Measurements from ENCODE around the gene XYLT1.

Gene XYLT1

DNA sequence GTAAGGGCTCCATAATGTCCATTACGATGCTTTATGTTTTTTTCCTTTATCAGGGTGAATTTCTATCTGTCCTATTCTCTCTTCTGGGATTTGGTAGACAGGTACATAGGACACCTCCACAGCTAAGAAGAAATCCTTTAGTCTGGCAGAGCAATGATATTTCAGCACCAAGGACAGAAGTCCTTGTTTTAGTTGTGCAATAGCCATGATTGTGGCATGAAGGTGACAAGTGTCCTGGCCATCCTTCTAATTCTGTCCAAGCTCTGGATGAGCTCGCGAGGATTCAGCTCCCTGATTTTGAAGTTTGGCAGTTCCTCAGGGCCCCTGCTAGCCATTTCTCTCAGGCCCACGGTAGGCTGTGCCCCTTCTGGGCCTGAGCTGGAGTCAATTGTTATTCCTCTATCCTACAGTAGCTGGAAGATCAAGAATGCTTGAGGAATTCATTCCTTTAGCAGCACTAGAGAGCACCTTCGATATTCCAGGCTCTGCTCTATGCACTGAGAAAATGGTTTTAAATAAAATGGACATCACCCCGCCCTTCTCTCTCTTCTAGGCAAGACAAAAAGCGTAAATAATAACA is 320.8 kb downstream of the XYLT1 start:
- no peak for DNase-seq (ENCODE audit: low read depth, low spot score)

DNA sequence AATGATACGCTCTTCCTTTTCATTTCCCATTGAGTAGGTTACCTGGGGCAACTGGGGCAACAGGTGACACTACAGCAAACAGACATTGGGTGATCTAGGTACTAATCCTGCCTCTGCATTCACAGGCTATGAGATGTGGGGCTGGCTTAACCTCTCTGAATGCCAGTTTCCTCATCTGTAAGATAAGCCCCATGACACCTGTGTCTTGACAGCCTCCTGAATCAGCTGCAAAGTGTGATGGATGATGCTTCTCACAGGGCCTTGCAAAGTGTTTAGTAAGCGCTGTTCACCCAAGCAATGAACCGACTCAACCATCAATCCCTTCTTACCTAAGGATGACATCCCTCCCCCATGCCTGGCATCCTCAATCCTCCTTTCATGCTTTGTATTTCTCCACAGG is 322.8 kb downstream of the XYLT1 start:
- no peak for DNase-seq (ENCODE audit: low read depth, low spot score)

DNA sequence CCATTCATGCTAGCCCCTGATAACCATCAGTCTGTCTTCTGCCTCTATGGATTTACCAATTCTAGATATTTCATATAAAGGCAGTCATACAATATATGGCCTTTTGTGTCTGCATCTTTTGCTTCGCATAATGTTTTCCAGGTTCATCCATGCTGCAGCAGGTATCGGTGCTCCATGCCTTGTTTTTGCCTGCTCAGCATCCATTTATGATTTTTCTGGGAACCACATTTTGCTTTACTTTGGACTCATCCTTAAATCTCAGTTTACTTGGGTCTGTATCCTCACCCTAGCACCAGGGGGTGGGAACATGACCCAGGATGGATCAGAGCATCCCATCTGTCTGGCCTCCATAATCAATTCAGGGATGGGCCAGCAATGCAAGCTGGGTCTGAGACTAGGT is 325.7 kb downstream of the XYLT1 start:
- DNase-seq (ENCODE audit: low read depth, low spot score), result no peak

DNA sequence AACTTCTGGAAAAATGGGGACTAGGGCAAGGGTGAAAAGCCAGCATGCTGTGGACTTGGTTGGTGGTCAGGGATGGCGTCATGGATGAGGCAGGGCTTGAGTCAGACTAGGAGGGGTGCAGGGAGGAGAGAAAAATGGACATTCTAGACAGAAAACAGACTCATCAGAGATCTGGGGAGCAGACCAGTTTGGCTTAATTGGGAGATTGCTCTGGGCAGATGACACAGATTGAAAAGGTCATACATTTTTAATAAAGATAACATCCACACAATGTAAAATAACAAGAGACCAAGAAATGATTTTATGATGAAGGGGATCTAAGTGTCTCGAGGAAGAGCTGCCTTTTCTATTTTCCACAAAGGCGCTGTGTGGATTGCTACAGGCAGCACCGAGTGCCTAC is 326.3 kb downstream of the XYLT1 start:
- no peak for DNase-seq (ENCODE audit: low read depth, low spot score)

DNA sequence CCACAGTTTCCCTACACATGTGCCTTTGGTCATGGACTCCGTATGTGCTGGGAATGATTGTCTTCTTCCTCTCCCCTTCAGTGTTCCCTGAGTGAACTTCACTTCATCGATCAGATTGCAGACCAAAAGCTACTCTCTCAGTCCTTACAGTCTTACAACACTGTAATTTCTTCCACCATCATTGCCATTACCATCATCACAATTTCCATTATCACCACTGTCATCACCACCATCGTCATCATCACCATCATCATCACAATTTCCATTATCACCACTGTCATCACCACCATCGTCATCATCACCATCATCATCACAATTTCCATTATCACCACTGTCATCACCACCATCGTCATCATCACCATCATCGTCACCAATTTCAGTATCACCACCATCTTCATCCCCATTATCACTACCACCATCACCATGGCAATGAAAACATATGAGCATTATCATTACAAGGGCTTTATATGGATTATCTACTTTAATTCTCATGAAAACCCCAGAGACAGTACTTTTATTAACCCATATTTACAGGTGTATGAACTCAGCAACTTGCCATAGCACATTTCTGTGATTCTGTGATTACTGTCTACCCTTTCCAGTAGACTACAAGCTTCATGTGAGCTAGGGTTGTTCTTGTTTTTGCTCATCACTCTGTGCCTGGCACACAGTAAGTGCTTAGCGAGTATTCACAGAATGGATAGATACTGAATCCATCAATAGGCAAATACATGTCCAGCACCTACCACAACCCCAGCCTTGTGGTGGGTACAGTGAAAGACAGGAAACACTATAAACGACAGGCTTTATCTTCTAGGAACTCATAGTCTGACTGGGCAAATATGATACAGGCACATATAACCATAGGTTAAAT is 327.0 kb downstream of the XYLT1 start:
- no peak for DNase-seq (ENCODE audit: low read depth, low spot score)

DNA sequence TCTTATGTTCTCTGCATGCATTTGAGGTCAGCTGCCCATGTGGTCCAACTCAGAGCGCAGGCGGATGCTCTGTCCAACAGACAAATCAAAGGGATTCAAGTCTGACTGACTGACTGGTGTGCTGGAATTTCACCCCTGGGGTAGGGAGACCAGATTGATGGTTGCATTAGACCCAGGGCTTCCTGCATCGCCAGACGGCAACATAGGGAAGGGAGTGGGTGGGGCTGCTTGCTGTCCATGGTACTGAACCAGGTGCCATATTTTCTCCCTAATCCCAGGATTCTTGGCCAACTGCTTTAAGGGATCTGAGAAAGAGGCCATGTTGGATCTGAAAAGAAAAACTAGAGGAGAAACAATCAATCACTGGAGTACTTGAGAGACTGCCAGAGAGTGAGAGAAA is 332.0 kb downstream of the XYLT1 start:
- DNase-seq (ENCODE audit: low read depth, low spot score), result no peak

DNA sequence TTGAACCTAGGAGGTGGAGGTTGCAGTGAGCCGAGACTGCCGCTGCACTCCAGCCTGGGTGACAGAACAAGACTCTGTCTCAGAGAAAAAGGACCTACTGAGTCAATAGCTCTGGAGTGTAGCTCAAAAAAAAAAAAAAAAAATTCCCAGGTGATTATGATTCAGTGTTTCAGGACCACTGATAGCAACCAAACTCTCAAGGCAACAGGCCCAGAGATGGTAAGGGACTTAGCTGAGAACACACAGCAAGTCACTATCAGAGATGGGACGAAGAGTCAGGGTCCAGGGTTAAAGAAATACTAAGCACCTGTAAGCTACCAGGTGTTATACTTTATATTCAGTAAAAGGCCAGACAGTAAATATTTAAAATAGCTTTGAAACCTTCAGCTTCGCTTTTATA is 335.3 kb downstream of the XYLT1 start:
- DNase-seq (ENCODE audit: low read depth, low spot score), result no peak

DNA sequence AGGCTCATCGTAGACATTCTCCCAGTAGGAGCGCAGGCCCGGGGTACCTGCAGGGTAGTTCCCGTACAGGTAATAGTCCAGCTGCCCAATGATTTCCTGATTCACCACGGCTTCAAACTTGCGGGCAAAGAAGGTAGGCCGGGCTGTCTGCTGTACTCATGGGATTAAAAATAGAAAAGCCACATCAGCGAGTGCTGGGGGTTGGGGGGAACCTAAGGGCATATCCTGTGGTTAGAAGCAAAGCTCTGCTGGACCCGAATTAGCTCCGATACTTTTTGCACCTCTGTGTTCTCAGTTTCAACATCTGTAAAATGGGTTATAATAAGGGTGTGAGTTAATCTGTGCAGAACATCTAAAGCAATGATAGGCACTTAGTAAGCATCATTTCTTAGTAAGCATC is 336.2 kb downstream of the XYLT1 start:
- no peak for DNase-seq (ENCODE audit: low read depth, low spot score)

DNA sequence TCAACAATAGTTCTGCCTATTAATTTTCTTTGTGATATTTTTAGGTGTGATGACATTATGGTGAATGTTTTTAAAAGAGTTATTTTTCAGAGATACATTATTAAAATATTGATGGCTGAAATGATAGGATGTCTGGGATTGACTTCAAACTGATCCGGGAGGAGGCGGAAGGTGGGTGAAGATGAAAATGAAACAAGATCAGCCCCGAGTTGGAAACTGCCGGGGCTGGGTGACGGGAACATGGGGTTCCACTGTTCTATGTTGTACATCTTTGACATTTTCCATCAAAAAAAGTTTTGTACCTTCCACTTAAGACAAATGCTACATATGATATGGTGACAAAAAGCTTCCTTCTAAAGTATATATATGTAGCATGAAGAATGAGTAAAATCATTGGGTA is 336.9 kb downstream of the XYLT1 start:
- no peak for DNase-seq (ENCODE audit: low read depth, low spot score)

DNA sequence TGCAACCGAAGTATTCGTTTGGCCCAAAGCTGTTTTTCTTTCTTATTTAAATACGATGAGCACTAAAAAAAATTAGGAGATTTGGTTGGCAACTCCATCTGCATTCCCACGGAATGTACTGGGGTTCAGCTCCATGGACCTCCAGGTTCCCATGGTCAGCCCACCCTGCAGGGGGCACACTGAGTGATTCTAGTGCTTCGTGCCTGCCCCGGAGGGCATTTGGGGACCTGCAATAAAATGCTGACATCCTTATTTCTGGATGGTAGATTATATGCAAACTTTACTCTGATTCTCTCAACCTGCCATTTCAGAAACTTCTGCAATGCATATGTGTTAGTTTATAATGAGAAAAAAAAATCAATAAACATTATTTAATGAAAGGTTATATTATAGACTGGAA is 339.4 kb downstream of the XYLT1 start:
- no peak for DNase-seq (ENCODE audit: low read depth, low spot score)

DNA sequence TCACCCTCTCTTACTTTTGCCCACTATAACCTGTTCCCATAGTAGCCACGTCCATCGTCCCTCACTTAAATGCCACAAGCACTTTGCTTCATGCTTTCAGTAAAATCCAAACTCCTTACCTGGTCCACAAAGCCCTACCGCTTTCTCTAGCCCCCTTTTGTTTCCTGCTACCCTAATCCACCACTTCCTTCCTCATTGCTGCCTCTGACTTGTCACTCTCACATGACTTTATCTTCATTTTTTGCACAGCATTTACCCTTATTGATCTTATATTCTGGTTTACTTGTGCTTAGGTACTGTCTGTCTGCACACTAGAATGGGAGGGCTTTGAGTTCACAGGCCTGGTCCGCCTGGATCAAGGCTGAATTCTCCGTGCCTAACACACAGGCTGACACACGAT is 340.0 kb downstream of the XYLT1 start:
- no peak for DNase-seq (ENCODE audit: low read depth, low spot score)

DNA sequence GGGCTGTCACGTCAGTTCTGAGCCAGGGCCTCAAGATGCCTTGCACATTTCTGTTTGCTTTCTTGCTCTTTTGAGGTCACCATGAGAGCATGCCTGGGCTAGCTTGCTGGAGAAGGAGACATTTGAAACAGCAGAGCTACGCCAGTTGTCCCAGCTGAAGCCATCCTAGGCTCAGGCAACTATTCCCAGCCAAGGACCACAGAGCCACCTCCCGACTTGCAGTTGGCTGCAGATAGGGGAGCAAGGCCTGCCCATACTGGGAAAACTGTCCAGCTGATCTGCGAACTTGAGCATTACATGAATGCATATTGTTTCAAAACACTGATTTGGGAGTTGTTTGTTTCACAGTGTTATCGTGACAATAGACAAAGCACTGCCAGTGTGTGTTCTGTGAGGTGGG is 340.8 kb downstream of the XYLT1 start:
- DNase-seq (ENCODE audit: low read depth, low spot score), result no peak

DNA sequence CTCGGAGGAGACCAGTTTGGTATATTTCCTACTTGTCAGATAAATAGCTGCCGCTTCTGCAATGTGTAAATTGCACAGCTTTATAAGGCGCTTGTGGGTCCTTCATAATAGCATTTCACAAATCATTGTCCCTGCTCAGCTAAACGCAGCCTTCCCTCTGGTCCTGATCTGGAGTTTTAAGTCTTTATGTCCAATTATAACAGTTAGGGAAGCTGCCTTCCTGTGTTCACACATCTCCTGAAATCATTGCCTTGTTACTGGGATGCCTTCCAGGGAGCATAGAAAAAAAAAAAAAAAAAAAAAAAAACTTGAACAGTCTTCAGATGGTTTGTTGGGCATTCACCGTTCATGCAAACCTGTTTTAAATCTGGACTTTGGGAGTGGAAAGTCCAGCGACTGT is 342.0 kb downstream of the XYLT1 start:
- DNase-seq (ENCODE audit: low read depth, low spot score), result no peak

DNA sequence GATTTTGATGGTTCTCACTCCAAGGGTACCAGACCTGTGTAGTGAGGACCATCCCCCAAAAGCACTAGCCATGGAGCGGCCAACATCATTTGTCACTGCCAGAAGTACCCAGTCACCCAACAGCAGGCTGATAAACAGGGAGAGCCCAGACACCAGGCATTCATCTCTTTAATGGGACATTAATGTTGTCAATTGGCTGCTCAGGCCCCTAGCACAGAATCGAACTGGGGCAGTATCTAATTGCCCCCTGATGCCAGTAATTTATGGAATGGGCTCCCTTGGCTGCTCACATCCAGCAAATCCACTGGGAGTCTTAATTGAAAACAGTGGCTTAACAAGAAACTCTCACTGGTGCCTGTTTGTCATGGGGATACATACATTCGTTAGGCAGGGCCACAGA is 344.6 kb downstream of the XYLT1 start:
- DNase-seq (ENCODE audit: low read depth, low spot score), result no peak

DNA sequence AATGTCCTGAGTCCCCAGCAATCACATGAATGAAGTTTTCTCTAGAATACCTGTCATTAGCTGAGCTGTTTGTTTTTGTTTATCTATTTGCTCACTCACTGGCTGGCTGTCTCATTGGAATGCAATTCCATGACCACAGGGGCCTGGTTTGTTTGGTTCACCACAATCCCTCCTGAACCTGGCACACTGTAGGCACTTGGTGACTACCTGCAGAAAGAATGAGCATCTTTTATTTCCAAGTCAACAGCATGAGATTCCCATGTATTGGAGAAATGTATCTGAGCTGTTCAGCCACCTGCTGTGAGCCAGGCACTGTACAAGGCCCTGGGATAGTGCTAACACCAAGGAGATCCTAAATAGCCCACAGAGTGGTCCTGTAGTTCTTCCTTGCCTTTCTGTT is 345.1 kb downstream of the XYLT1 start:
- DNase-seq (ENCODE audit: low read depth, low spot score), result no peak

DNA sequence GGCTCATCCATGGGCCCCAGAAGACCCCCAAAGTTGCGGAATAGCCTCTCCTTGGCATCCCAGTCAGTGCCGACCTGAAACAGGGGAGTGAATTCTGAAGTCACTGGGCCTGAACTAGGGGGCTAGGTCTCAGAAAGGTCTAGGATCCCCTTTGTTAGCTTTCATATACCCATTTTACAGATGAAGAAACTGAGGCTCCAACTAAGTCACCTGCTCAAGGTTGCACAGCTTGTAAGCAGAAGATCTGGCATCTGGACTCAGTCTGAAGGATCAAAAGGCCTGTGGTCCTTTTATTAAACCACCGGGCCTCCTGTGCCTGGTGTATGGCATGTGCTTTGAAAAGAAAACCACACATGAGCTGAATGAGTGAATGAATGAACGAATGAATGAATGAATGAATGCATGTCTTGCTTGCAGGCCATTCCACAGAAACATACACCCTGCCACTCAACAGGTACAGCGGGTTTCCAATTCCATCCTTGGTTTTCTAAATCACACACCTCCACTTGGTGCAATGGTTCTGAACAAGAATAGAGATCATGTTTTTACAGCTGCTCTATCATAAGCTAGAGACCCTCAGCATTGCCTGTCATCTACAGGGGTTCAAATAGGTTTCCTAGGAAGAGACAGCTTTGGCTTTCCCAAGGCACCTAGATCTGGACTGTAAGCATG is 352.7 kb downstream of the XYLT1 start:
- no peak for DNase-seq (ENCODE audit: low read depth, low spot score)

DNA sequence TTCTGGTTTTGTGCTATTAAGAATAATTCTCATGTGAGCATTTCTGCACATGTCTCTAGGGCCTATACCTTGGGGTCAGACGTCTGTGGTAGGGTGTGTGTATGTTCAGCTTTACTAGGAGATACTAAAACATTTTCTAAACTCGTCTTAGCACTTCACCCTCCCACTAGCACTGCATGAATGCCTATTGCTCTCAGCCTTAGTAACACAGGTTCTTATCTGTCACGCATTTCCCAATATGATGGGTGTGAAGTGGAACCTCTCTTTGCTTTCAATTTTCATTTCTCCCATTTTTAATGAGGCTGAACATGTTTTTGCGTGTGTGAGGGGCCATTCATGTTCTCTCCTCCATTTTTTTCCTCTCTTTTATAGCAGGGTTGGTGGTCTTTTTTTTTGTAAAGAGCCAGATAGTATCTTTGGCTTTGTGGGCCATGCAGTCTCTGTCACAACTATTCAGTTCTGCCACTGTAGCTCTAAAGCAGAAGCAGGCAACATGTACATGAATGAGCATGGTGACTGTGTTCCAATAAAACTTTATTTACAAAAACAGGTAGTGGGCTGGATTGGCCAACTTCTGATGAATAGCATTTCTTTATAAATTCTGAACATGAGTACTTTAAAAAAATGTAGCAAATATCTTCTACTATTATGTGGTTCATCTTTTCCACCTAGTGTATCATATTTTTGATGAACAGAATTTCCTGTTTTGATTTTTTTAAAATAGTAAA is 354.0 kb downstream of the XYLT1 start:
- DNase-seq (ENCODE audit: low read depth, low spot score), result no peak

DNA sequence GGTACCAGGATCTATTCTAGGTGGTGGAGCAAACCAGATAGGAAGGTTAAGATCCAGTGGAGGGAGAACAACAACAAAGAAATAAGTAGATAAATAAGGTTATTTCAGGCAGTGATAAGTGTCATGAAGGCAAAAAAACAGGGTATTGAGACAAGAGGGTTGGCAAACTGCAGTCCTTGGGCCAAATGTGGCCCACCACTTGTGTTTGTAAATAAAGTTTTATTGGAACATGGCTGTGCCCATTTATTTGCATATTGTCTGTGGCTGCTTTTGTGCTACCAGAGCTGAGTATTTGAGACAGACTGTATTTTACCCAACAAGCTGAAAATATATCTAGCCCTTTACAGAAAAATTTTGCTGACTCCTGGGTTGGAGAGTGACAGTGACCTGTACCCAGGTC is 361.3 kb downstream of the XYLT1 start:
- no peak for DNase-seq (ENCODE audit: low read depth, low spot score)

DNA sequence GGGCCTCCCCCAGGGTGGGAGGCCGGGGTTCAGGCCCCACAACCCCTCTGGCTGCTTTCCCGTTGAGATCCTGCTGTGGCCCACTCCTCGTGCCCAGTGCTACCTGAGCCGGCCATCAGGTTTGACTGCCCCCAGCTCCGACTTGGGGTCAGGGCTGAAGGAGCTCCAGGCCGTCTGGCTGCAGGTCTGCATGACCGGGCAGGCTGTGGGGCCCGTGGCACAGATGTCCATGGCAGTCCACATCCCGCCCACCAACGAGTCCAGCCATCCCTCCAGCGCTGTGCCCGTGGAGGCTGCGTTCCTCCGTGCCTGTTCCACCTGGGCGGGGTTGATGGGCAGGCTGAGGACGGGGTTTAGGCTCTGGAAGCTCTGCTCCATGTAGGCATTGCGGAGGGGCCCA is 362.2 kb downstream of the XYLT1 start:
- DNase-seq (ENCODE audit: low read depth, low spot score), result no peak

DNA sequence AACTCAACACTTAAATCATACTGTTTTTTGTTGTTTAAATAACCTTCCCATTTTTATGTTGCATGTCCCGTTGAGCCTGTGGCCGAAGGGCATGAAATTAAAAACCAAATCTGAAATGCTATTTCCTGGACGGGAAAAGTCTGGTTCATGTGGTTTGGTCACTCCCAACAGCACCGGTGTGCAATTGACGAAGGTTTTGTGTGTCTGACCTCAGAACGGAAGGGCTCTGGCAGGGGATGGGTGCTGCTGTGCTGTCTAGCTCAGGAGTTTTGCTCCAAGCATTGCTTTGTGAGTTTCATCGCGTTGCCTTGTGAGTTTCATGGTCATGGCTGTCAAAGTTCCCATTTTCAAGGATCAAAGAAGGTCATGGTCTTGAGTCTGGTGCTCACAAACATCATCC is 363.3 kb downstream of the XYLT1 start:
- DNase-seq (ENCODE audit: low read depth, low spot score), result no peak

DNA sequence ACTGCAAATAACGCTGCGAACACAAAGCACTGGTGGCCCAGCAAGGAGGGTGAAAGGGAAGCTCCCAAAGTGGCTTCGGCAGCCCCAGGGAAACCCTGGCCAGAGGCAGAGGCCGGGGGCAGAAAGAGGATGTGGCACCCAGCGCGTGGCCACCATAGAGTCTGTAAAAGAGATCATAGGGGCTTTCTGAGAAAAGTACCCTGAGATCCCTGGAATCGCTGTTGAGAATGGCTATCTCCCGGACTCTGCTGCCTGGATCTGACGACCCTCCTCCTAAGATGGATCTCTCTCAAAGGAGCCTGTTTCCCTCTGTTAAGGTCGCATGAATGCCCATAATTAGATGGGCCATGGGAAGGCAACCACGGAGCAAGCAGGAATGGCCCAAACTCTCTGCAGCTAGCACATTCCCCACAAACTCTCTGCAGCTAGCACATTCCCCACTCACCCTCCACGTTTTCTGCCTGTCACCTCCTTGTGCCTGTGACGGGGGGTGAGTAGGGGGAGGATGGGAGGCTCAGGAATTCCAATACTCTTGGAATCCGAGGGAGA is 364.4 kb downstream of the XYLT1 start:
- no peak for DNase-seq (ENCODE audit: low read depth, low spot score)

DNA sequence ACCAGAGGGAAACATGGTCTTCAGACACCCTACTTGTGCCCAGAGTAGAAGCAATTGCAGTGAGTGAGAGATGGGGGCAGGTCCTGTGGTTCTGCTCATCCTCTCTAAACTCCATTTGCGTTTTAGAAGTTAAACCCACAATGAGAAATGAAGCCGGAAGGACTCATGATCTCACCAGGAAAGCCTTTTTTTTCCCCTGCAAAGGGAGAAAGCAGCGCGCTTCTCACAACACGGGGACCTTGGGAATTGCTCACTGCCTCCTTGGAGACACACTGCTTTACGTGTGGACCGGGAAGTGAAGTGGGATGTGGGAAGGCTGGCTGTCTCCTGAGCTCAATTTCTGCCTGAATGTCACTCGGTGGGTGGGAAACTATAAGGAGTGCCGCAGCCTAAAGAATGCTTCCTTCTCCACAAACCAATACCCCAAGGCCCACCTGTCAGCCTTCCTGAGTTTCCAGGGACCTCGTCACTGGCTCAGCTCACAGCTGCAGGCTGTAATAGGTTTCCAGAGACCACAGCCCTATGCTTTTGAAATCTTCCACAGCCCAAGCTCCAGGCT is 365.4 kb downstream of the XYLT1 start:
- DNase-seq (ENCODE audit: low read depth, low spot score), result no peak

Measured in iPS DF 19.7 (cell line).